Islet precursor cell (in vitro differentiated cells): ENCODE results near the gene MISP.
A peak's percentile ranks its signal among the peaks of the same experiment; 100 is the strongest.
"Not testable (repeated sequence)": the region's sequence is repeated elsewhere in the genome, so short reads cannot be mapped to it uniquely, and the experiment has no call there.

ENCODE experiments used
- DNase-seq: peaks from one replicate; pipeline ENCODE4 v3.0.0-alpha.2; 2018

The MISP gene

GRCh38 chr19:750640-751423, at the start of gene MISP:
Gene MISP (plus strand): TSS chr19:751112. CDS start chr19:756947, 5,835 bp downstream.
- no peak for DNase-seq

GRCh38 chr19:702847-703246, 48.1 kb upstream of the MISP start:
- DNase-seq, result not testable (repeated sequence)

- no peak for DNase-seq
Observed at GRCh38 chr19:703329-703650, 47.6 kb upstream of the MISP start.

GRCh38 chr19:703651-704446, 47.1 kb upstream of the MISP start:
- DNase-seq, result peak; percentile 84

- DNase-seq, result no peak
Observed at GRCh38 chr19:704447-704741, 46.5 kb upstream of the MISP start.

- peak; percentile 68 for DNase-seq
Observed at GRCh38 chr19:708154-709143, 42.5 kb upstream of the MISP start, which contains the start of gene PALM. Gene PALM (plus strand): TSS chr19:708935. CDS start chr19:709147, 212 bp downstream.

GRCh38 chr19:709196-709964, 41.5 kb upstream of the MISP start:
- DNase-seq, result no peak

- no peak for DNase-seq
Observed at GRCh38 chr19:709965-710571, 40.8 kb upstream of the MISP start.

GRCh38 chr19:710767-711166, 40.1 kb upstream of the MISP start:
- DNase-seq, result no peak

GRCh38 chr19:711254-711653, 39.7 kb upstream of the MISP start:
- no peak for DNase-seq

- no peak for DNase-seq
Observed at GRCh38 chr19:715347-715746, 35.6 kb upstream of the MISP start.

- no peak for DNase-seq
Observed at GRCh38 chr19:718251-718951, 32.5 kb upstream of the MISP start.

GRCh38 chr19:718991-719512, 31.9 kb upstream of the MISP start:
- DNase-seq, result no peak

GRCh38 chr19:719636-720344, 31.1 kb upstream of the MISP start:
- no peak for DNase-seq

GRCh38 chr19:720345-721160, 30.4 kb upstream of the MISP start:
- no peak for DNase-seq

- no peak for DNase-seq
Observed at GRCh38 chr19:722553-723101, 28.3 kb upstream of the MISP start.

GRCh38 chr19:723247-723646, 27.7 kb upstream of the MISP start:
- no peak for DNase-seq

GRCh38 chr19:723714-724113, 27.2 kb upstream of the MISP start:
- no peak for DNase-seq

- no peak for DNase-seq
Observed at GRCh38 chr19:725461-726089, 25.3 kb upstream of the MISP start.
